Panc1 (cell line): Measurements from ENCODE around the gene SMPD4. TPM values are rescaled to one million over a fixed set of nuclear protein-coding genes. Genes with fewer than 3 reads are reported as not detected.
"Not testable (repeated sequence)": the region's sequence is repeated elsewhere in the genome, so short reads cannot be mapped to it uniquely, and the experiment has no call there.

Experiments
- ATAC-seq: fragments of 200-7000 bp; cut with Tn5 transposase; 2 replicates; pipeline ENCODE4 v1.9.1; 2020; ENCODE audit warnings: mild to moderate bottlenecking, moderate library complexity
- BruUV-seq: library from RNA; stranded (reverse); fragments of 400-500 nt; replicated peaks from 2 replicates; lab custom pipeline; 2021; lab: Mats Ljungman, UMichigan
- CTCF ChIA-PET: fragments of 300-600 bp; sonication (Branson Sonifier 250); formaldehyde crosslinking; loops from one replicate; lab custom pipeline; 2022; ENCODE audit warnings: antibody characterized with exemption; lab: Charles Lee
- POLR2A ChIA-PET: fragments of 300-600 bp; sonication (Branson Sonifier 250); formaldehyde crosslinking; loops from one replicate; lab custom pipeline; 2022; ENCODE audit warnings: antibody characterized with exemption; lab: Charles Lee
- DNase-seq: peaks from one replicate; pipeline ENCODE4 v3.0.0-alpha.2; 2010; ENCODE audit warnings: low read depth, low spot score
- H3K27ac ChIP-seq: 2 replicates; pipeline ENCODE4 v1.5.1; 2011; ENCODE audit warnings: mild to moderate bottlenecking, low read length, inconsistent platforms
- H3K27me3 ChIP-seq: fragments of 200-500 bp; sonication (Bioruptor generic); 2 replicates; pipeline ENCODE4 v1.6.0; 2014; ENCODE audit warnings: low read length, inconsistent platforms; ENCODE audit not compliant: control insufficient read depth, insufficient read depth
- H3K36me3 ChIP-seq: fragments of 200-500 bp; sonication (Bioruptor generic); 2 replicates; pipeline ENCODE4 v1.5.1; 2014; ENCODE audit warnings: inconsistent platforms, mild to moderate bottlenecking, low read length, moderate library complexity; ENCODE audit not compliant: control insufficient read depth, insufficient read depth
- H3K4me1 ChIP-seq: 2 replicates; pipeline ENCODE4 v1.5.1; 2011; ENCODE audit warnings: inconsistent platforms, mild to moderate bottlenecking, low read length, moderate library complexity; ENCODE audit not compliant: control insufficient read depth, insufficient read depth
- H3K4me3 ChIP-seq, 2 experiments: 2 replicates each; pipeline ENCODE4 v1.5.1; 2011 to 2012; ENCODE audit warnings: low read depth in 2 of 2, low read length in 2 of 2, mild to moderate bottlenecking in 2 of 2, inconsistent platforms in 1 of 2, moderate library complexity in 1 of 2
- H3K9me3 ChIP-seq: fragments of 200-500 bp; sonication (Bioruptor generic); 2 replicates; pipeline ENCODE4 v1.5.1; 2014; ENCODE audit warnings: low read depth, mild to moderate bottlenecking, inconsistent platforms, low read length, moderate library complexity; ENCODE audit not compliant: control insufficient read depth, insufficient read depth
- POLR2AphosphoS5 ChIP-seq: IDR thresholded peaks from 2 replicates; pipeline ENCODE4 v1.6.1; 2012; ENCODE audit warnings: mild to moderate bottlenecking, low read depth, low read length, moderate library complexity
- SIN3A ChIP-seq: IDR thresholded peaks from 2 replicates; pipeline ENCODE4 v1.6.1; 2012; ENCODE audit warnings: low read depth, mild to moderate bottlenecking, low read length, moderate library complexity, borderline replicate concordance; ENCODE audit not compliant: insufficient read depth
- TCF7L2 ChIP-seq: IDR thresholded peaks from 2 replicates; pipeline ENCODE4 v1.6.1; 2011; ENCODE audit warnings: mild to moderate bottlenecking, low read depth, low read length, inconsistent platforms
- in situ Hi-C: cut with HindIII; loops from 2 replicates; pipeline ENCODE4 v1.10.0; 2016; ENCODE audit warnings: low sequenced_read_pairs, low pct_unique_long_range_greater_than_20kb
- intact Hi-C: fragments of 100-400 bp; cut with micrococcal nuclease; formaldehyde crosslinking; loops from one replicate; pipeline ENCODE4 v1.10.0; 2022; ENCODE audit not compliant: unreplicated experiment
- total RNA-seq: library from RNA; stranded (reverse); gene quantifications from one replicate; pipeline ENCODE4 v1.2.1, GENCODE V29; 2021; ENCODE audit not compliant: unreplicated experiment
- TF ChIP-seq, protein P1 (sequence below): fragments of 450-650 bp; IDR thresholded peaks from 2 replicates; pipeline ENCODE4 v1.5.1; 2017; ENCODE audit warnings: mild to moderate bottlenecking
- TF ChIP-seq, protein P2 (sequence below), 2 experiments: IDR thresholded peaks; 2 replicates each; pipeline ENCODE4 v1.6.1; 2011 to 2012; ENCODE audit warnings: low read depth in 2 of 2, control low read depth in 1 of 2, low read length in 1 of 2, mild to moderate bottlenecking in 1 of 2, moderate library complexity in 1 of 2; ENCODE audit not compliant: insufficient read depth in 1 of 2

Gene SMPD4
- total RNA-seq, 1 experiment from 2014 or later = 89.0 TPM

DNA sequence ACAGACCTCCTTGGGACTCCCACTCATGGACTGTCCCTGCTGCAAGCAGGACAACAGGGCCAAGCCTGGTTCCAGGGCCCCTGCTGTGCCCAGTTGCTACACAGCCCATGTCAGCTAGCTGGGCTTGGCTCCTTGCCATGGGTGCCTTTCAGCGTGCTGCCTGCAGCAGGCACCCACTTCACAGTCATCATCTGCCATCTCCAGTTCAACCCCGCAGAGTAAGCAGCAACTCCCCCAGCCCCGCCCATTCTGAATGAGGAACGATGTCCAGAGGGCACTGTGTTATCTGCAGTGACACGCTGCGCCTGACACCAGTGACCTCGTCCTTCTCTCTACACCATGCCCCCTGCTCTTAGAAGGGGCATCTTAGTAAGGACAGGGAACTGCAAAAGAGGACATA, 21.1 kb upstream of the SMPD4 start:
- BruUV-seq, H3K27me3 ChIP-seq, intact Hi-C loops, H3K27ac ChIP-seq, H3K36me3 ChIP-seq, H3K9me3 ChIP-seq, ATAC-seq, H3K4me3 ChIP-seq, DNase-seq, H3K4me1 ChIP-seq, CTCF ChIA-PET, POLR2A ChIA-PET, in situ Hi-C loops: not testable (repeated sequence)

DNA sequence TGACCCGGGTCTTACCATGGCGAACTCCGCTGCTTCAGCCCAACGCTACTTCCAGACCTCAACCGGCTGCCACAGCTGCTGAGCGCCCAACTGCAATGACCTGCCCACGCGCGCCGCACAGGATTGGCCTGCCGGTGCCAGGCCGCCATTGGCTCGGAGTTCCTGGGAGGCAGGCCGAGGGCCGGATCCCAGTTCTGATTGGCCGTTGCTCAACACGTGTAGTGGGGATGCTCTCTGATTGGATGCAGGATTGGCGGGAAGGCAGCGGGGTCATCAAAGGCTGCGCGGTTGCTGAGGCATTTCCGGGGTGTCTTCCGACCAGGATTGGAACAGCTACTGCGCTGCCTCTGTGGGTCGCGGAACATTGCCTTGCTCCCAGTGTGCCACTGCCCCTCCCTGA, 16.9 kb upstream of the SMPD4 start, which contains the start of gene TUBA3E:
TUBA3E (minus strand) TSS at position 97 of the 400 bp plus-strand sequence; CDS start at position 18, 79 bp downstream.
- BruUV-seq = no TSS peak
- ChIA-PET POLR2A (no interaction called here), CTCF (no interaction called here)
- H3K27ac ChIP-seq = no peak within 1 kb of the TSS
- no peaks in the 10 kb centered on the region for H3K4me1 ChIP-seq
- intact Hi-C loops (no loop called here), in situ Hi-C loops (no loop called here)
- ATAC-seq = no peak
- H3K27me3 ChIP-seq = no peaks in the 10 kb centered on the region
- TF ChIP-seq SIN3A (no peak), POLR2AphosphoS5 (no peak), TCF7L2 (no peak)
- TF ChIP-seq, protein P1, sequence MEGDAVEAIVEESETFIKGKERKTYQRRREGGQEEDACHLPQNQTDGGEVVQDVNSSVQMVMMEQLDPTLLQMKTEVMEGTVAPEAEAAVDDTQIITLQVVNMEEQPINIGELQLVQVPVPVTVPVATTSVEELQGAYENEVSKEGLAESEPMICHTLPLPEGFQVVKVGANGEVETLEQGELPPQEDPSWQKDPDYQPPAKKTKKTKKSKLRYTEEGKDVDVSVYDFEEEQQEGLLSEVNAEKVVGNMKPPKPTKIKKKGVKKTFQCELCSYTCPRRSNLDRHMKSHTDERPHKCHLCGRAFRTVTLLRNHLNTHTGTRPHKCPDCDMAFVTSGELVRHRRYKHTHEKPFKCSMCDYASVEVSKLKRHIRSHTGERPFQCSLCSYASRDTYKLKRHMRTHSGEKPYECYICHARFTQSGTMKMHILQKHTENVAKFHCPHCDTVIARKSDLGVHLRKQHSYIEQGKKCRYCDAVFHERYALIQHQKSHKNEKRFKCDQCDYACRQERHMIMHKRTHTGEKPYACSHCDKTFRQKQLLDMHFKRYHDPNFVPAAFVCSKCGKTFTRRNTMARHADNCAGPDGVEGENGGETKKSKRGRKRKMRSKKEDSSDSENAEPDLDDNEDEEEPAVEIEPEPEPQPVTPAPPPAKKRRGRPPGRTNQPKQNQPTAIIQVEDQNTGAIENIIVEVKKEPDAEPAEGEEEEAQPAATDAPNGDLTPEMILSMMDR = no peak
- TF ChIP-seq, protein P2, sequence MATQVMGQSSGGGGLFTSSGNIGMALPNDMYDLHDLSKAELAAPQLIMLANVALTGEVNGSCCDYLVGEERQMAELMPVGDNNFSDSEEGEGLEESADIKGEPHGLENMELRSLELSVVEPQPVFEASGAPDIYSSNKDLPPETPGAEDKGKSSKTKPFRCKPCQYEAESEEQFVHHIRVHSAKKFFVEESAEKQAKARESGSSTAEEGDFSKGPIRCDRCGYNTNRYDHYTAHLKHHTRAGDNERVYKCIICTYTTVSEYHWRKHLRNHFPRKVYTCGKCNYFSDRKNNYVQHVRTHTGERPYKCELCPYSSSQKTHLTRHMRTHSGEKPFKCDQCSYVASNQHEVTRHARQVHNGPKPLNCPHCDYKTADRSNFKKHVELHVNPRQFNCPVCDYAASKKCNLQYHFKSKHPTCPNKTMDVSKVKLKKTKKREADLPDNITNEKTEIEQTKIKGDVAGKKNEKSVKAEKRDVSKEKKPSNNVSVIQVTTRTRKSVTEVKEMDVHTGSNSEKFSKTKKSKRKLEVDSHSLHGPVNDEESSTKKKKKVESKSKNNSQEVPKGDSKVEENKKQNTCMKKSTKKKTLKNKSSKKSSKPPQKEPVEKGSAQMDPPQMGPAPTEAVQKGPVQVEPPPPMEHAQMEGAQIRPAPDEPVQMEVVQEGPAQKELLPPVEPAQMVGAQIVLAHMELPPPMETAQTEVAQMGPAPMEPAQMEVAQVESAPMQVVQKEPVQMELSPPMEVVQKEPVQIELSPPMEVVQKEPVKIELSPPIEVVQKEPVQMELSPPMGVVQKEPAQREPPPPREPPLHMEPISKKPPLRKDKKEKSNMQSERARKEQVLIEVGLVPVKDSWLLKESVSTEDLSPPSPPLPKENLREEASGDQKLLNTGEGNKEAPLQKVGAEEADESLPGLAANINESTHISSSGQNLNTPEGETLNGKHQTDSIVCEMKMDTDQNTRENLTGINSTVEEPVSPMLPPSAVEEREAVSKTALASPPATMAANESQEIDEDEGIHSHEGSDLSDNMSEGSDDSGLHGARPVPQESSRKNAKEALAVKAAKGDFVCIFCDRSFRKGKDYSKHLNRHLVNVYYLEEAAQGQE (IDR thresholded peaks at IDR 0.05; ENCODE audit: insufficient read depth in 1 of 2, low read depth in 2 of 2, low read length in 1 of 2) = no peak
- H3K9me3 ChIP-seq = no peaks in the 10 kb centered on the region
- no peak for DNase-seq
- H3K36me3 ChIP-seq = no peaks in the 10 kb centered on the region
- no peak within 1 kb of the TSS for H3K4me3 ChIP-seq

DNA sequence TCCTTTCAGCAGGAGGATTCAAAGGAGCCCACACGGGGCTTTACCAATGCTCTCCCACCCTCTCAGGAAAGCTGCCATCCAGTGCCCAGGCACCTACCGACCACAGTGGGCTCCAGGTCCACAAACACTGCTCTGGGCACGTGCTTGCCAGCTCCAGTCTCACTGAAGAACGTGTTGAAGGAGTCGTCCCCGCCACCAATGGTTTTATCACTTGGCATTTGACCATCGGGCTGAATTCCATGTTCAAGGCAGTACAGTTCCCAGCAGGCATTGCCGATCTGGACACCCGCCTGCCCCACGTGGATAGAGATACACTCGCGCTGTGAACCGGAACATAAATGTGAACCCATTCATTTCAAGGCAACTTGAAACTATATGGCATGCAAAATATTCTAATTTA, 14.7 kb upstream of the SMPD4 start:
- ATAC-seq, H3K27me3 ChIP-seq, BruUV-seq, in situ Hi-C loops, H3K36me3 ChIP-seq, CTCF ChIA-PET, H3K4me1 ChIP-seq, DNase-seq, H3K9me3 ChIP-seq, intact Hi-C loops, H3K27ac ChIP-seq, POLR2A ChIA-PET, H3K4me3 ChIP-seq: not testable (repeated sequence)

DNA sequence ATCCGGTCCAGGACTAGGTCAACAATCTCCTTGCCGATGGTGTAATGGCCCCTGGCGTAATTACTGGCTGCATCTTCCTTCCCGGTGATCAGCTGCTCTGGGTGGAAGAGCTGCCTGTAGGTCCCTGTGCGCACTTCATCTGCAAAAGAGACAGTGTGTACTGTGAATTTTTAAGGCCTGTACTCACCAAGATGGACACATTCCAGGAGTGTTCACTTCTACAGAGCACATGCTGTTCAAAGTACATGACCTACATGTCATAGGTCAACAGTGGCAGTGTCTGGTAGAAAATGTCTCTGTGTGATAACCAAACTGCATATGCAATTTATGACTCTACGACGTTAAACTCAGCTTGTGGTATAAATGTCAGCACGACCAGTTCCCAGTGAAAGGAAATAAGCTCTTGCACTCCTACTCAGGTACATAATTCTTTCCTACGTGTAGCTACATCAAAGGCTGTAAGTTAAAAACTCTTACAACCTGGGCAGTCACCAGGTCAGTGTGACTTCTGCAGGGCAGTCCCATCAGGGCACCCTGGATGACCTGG, 13.8 kb upstream of the SMPD4 start:
- CTCF ChIA-PET, H3K4me3 ChIP-seq, DNase-seq, H3K27me3 ChIP-seq, POLR2A ChIA-PET, BruUV-seq, in situ Hi-C loops, H3K27ac ChIP-seq, ATAC-seq, intact Hi-C loops, H3K4me1 ChIP-seq, H3K9me3 ChIP-seq, H3K36me3 ChIP-seq: not testable (repeated sequence)

DNA sequence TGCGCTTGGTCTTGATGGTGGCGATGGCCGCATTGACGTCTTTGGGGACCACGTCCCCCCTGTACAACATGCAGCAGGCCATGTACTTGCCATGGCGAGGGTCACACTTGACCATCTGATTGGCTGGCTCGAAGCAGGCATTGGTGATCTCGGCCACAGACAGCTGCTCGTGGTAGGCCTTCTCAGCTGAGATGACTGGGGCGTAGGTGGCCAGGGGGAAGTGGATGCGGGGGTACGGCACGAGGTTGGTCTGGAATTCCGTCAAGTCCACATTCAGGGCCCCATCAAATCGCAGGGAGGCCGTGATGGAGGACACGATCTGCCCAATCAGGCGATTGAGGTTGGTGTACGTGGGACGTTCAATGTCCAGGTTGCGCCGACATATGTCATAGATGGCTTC, 12.4 kb upstream of the SMPD4 start:
- H3K4me3 ChIP-seq, ATAC-seq, intact Hi-C loops, BruUV-seq, H3K36me3 ChIP-seq, in situ Hi-C loops, H3K9me3 ChIP-seq, H3K27ac ChIP-seq, POLR2A ChIA-PET, H3K27me3 ChIP-seq, DNase-seq, CTCF ChIA-PET, H3K4me1 ChIP-seq: not testable (repeated sequence)
